ENCODE data around the gene VEGFA. TPM values are rescaled to one million over a fixed set of nuclear protein-coding genes. Genes with fewer than 3 reads are reported as not detected.
A peak's percentile ranks its signal among the peaks of the same experiment; 100 is the strongest.

Gene VEGFA
- polyA plus RNA-seq, 3 donors, result 276 to 296 (median 286) TPM

- DNase-seq (ENCODE audit: low read depth in 3 of 3, low spot score in 2 of 3), result no peak
These were observed 11.4 kb upstream of the VEGFA start for GRCh38 chr6:43758617-43759050.

DNA sequence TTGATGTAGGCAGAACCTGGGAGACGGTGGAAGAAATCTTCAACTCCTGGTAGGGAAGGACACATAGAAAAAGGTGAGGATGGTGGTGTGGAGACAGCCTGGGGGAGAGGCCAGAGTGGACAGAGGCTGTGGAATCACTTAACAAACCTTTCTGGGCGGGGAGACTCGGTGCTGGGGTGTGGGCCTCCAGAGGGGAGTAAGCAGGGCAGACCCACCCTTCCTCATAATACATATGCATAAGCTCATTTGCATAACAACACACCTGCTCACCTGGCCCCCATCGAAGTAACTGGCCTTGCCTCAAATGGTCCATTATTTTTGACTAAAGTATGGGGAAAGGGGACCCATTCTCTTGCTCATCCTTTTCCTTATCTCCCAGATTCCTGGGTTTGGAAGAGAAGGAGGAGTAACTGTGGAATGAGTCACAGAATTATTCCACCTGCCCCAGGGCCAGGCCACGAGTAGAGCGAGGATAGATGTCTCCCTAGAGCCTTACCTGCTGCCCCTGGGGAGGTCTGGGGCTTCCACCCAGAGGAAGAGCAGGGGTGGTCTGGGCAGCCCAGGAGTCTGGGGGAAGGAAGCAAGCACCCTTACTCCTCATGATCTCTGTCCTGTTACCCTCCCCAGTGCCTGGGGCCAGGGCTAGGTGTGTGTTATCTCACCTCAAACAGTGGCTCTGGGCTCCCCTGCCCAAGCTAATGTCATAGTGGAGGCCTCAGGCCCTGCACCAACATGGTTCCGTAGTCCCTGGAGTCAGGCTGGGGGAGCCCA, 10.7 kb upstream of the VEGFA start:
- DNase-seq (ENCODE audit: low read depth in 3 of 3, low spot score in 2 of 3), result no peak

DNA sequence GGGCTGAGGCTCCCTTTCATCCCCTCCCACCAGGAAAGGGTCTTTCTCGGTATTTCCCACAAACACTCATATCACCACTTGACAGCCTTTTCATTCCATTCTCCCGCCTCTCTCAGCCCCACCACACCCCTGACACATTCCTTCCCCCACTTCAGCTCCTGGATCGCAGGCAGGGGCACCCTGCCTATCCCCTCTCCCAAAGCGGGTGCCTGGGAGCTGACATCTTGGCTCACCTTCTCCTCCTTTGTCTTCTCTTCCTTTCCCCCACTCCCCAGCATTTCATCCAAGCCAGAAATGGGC, 10.2 kb upstream of the VEGFA start:
- no peak for DNase-seq (ENCODE audit: low read depth in 3 of 3, low spot score in 2 of 3)

DNA sequence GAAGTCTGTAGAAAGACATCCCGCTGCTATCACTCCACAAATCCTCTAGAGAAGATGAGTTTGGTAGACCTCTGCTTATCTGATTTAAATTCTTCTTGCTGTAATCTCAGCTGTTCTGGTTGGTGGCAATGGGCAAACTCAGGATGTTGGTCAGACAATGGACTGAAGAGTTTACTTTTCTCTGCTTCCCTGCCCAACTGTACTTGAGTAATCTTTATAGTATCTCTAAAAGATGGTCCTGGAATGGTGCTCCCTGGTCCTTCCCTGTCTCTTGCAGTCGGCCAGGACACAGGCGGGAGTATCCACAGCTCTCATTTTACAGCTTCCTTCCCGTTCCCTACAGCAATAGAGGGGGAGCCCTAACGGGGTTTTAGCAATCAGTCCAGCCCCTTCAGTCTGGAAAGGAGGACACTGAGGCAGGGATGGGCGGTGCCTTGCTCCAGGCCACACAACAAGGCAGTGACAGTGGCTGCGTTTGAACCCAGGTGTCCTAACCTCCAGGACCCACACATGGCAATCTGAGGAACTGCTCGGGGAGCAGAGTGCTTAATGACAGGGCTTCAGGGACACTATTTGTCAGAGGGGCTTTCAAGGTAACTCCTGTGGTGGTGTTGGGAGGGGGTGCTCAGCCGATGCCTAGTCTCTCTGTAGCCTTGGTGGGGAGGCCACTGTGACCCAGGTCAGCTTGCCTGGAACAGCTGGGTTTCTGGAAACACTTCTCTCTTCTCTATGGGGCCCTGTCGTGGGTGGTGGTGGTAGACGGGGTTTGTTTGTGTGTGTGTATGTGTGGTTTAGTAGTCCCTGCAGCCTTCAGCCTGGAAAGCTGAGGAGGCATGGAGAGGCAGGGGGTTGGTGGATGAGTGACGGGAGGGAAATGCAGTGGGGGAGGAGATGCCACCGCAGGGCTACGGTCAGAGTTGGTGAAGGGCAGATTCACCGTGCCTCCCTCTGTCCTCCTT, 9.5 kb upstream of the VEGFA start:
- no peak for DNase-seq (ENCODE audit: low read depth in 3 of 3, low spot score in 2 of 3)

DNA sequence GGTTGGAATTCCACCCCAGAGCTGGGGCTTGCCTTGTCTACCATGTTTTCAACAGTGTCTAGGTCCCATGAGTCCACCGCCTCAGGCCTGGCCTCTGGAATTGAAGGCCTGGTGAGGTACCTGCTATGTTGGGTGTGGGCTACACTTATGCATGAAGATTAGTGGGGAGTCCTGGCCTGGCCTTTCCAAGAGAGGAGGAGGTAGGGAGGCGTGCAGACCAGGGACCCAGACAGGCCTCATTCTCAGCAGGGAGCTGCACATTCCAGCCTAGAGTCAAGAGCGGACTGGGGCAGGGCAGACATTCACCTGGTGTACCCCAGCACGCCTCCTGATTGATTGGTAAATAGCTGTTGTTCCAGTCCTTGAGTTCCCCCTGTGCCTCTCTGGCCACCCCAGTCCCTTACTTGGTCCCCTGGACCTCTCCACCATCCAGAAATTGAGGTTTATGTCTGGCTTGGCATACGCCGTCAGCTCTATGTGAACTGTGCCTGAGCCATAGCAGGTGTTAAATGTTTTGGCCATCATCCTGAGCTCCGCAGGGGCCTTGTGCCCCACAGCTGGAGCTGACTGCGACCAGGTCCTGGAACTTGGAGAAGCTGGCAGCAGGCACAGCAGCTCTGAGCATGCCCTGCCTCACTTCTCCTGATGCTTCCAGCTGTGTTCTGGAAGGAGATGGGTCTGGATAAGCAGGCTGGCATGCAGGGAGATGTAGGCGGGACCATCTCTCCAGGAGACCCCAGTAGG, 8.2 kb upstream of the VEGFA start:
- DNase-seq (ENCODE audit: low read depth in 3 of 3, low spot score in 2 of 3), result no peak

GRCh38 chr6:43762410-43762768, 7.6 kb upstream of the VEGFA start:
- no peak for DNase-seq (ENCODE audit: low read depth in 3 of 3, low spot score in 2 of 3)

DNA sequence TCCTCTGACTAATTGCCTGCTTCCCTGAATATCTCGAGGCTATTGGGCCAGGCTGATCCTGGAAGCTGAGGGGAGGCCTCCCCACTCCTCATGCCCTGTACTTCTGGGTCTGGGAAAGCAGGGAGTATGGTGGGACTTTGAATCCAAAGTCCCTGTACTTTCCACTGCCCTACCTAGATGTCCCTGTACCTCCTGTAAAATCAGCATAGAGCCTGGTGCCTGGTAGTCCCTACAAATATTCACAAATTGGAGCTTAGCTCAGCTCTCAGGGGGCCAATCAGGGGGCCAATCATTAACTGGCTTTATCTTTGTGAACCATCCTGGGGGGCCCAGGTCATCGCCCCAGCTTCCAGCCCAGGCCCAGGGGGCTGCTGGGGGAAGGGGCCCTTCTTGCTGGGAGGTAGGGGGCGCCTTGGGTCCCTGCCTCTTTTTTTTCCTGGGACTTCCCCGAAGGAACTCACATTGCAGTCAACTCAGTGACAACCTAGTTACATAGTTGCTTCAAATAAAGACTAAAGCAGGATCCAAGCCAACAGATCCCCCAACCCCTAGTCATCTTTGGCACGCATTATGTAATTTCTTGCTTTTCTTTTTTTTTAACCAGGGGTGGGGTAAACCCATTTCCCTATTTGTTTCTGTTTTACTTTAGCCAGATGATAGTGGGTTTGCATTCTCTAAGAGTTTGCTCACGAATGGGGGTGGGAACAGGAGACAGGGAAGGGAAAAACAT, 6.9 kb upstream of the VEGFA start:
- DNase-seq (ENCODE audit: low read depth in 3 of 3, low spot score in 2 of 3), result no peak

DNA sequence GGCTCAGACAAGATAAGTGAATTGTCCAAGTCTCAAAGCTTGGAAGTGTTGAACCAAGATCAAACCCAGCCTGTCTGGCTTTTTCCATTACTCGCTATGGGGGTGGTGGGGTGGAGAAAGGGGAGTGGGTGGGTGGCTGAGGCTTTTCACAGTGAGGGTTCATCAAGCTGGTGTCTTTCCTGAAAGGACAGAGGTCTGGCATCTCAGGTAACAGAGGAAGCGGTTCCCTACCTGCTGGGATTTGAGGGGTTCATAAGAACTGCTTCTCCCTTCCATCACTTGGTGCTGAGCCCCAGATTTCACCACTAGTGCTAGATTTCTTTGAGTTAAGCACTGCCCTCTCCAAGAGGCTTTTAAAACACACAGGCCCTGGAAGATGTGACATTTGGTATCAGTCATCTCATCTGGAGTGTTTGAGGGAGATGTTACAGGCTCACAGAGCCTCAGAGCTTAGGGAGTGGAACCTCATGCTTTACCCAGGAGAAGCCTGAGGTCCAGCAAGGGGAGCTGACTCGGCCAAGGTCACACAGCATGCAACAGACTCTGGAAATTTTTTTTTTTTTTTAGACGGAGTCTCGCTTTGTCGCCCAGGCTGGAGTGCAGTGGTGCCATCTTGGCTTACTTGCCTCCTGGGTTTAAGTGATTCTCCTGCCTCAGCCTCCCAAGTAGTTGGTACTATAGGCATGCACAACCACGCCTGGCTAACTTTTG, 6.0 kb upstream of the VEGFA start:
- no peak for DNase-seq (ENCODE audit: low read depth in 3 of 3, low spot score in 2 of 3)

GRCh38 chr6:43764772-43765171, 5.2 kb upstream of the VEGFA start:
- no peak for DNase-seq (ENCODE audit: low read depth in 3 of 3, low spot score in 2 of 3)

GRCh38 chr6:43765776-43766499, 4.1 kb upstream of the VEGFA start:
- DNase-seq (ENCODE audit: low read depth in 3 of 3, low spot score in 2 of 3), result no peak

DNA sequence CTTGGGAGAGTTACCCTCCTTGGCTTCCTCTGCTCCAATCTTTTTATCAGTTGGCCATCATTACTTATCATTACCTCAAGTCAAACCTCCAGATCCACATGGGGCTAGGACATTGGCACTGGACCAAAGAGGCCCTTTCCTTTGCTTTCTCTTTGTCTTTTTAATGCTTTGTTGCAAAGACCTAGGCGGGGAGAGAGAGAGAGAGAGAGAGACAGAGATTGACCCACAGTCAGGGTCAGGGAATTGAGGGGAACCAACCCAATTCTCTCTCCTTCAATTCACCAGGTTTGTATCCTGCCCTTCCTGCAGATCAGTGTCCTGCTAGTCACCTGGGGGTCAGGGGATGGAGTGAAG, 3.5 kb upstream of the VEGFA start:
- DNase-seq (ENCODE audit: low read depth in 3 of 3, low spot score in 2 of 3), result no peak

DNA sequence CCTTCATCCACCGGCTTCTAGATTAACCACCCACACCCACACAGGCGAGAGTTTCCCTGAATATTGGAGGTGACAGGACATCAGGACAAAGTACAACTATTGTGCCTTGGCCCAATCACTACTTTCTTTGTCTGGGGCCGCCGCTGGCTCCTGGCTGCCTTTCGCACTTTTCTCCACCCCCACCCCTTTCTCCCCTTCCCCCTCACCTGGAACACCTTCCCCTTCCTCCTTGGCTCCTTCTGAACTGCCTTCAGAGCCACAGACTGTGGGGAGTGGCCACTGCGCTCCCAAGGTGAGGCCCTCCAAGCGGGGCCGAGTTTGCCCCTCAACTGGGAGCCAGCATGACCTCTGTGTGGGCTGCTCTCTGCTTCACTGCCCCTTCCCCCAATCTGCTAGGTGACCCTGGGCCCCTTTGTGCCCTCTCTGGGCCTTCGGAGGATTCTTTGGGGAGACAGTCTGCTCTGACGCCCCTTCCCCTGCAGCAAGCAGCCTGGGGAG, 3.0 kb upstream of the VEGFA start:
- no peak for DNase-seq (ENCODE audit: low read depth in 3 of 3, low spot score in 2 of 3)

DNA sequence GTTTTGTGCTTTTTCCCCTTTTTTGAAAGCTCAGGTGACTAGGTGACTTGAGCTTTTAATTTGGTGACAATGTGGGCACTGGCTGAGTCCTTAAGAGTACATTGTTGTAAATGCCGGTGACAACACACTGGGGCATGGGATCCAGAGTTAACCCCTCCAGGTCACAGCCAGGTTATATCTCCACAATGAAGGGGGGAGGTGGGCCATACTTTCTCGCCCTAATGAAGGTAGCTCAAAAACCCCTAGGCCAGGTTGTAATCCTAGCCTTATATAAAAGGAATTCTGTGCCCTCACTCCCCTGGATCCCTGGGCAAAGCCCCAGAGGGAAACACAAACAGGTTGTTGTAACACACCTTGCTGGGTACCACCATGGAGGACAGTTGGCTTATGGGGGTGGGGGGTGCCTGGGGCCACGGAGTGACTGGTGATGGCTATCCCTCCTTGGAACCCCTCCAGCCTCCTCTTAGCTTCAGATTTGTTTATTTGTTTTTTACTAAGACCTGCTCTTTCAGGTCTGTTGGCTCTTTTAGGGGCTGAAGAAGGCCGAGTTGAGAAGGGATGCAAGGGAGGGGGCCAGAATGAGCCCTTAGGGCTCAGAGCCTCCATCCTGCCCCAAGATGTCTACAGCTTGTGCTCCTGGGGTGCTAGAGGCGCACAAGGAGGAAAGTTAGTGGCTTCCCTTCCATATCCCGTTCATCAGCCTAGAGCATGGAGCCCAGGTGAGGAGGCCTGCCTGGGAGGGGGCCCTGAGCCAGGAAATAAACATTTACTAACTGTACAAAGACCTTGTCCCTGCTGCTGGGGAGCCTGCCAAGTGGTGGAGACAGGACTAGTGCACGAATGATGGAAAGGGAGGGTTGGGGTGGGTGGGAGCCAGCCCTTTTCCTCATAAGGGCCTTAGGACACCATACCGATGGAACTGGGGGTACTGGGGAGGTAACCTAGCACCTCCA, 2.2 kb upstream of the VEGFA start:
- DNase-seq (ENCODE audit: low read depth in 3 of 3, low spot score in 2 of 3), result no peak

GRCh38 chr6:43768506-43768860, 1.5 kb upstream of the VEGFA start:
- no peak for DNase-seq (ENCODE audit: low read depth in 3 of 3, low spot score in 2 of 3)

- no peak for DNase-seq (ENCODE audit: low read depth in 3 of 3, low spot score in 2 of 3)
These were observed 957 bp upstream of the VEGFA start for GRCh38 chr6:43768983-43769525.

DNA sequence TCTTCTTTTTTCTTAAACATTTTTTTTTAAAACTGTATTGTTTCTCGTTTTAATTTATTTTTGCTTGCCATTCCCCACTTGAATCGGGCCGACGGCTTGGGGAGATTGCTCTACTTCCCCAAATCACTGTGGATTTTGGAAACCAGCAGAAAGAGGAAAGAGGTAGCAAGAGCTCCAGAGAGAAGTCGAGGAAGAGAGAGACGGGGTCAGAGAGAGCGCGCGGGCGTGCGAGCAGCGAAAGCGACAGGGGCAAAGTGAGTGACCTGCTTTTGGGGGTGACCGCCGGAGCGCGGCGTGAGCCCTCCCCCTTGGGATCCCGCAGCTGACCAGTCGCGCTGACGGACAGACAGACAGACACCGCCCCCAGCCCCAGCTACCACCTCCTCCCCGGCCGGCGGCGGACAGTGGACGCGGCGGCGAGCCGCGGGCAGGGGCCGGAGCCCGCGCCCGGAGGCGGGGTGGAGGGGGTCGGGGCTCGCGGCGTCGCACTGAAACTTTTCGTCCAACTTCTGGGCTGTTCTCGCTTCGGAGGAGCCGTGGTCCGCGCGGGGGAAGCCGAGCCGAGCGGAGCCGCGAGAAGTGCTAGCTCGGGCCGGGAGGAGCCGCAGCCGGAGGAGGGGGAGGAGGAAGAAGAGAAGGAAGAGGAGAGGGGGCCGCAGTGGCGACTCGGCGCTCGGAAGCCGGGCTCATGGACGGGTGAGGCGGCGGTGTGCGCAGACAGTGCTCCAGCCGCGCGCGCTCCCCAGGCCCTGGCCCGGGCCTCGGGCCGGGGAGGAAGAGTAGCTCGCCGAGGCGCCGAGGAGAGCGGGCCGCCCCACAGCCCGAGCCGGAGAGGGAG, 580 bp downstream of the VEGFA start:
- peak in 1 of 3 donors; percentile 49 for DNase-seq (ENCODE audit: low read depth in 3 of 3, low spot score in 2 of 3)

GRCh38 chr6:43771210-43771857, 1.3 kb downstream of the VEGFA start:
- DNase-seq (ENCODE audit: low read depth in 3 of 3, low spot score in 2 of 3), result no peak
